ENCODE data around the gene AIRE. TPM values are rescaled to one million over a fixed set of nuclear protein-coding genes. Genes with fewer than 3 reads are reported as not detected.

AIRE gene
- total and polyA plus RNA-seq, 2 donors from 2014 or later, result 0.09 to 0.25 TPM

GRCh38 chr21:44275041-44275440, 10.6 kb upstream of the AIRE start:
- H3K27me3 ChIP-seq (ENCODE audit: control insufficient read depth, insufficient read depth, low read length), result no peaks in the 10 kb centered on the region
- DNase-seq, result peak in 1 of 5 donors; percentile 19
- no peaks in the 10 kb centered on the region for H3K4me1 ChIP-seq (ENCODE audit: control insufficient read depth in 2 of 3, insufficient read depth in 2 of 3, low read depth in 1 of 3, low read length in 3 of 3)
- no peak overlapping the region for H3K27ac ChIP-seq (ENCODE audit: low read depth in 2 of 2, low read length in 2 of 2)
- H3K36me3 ChIP-seq (ENCODE audit: control insufficient read depth in 2 of 3, insufficient read depth in 3 of 3, low read length in 3 of 3), result no peaks in the 10 kb centered on the region
- H3K9me3 ChIP-seq (ENCODE audit: control insufficient read depth in 2 of 3, insufficient read depth in 1 of 3, low read length in 3 of 3), result no peaks in the 10 kb centered on the region
- no peak overlapping the region for H3K9ac ChIP-seq (ENCODE audit: low read length in 3 of 3)
- H3K4me3 ChIP-seq (ENCODE audit: low read length in 3 of 3), result no peak overlapping the region
- TF ChIP-seq CTCF (IDR thresholded peaks at IDR 0.05; ENCODE audit: borderline replicate concordance, extremely low read depth, insufficient read depth), result no peak
- no peak for FAIRE-seq
- intact Hi-C loops (cut with DNase I), result no loop called here

GRCh38 chr21:44279354-44280260, 6.1 kb upstream of the AIRE start:
- Histone ChIP-seq H3K4me3 (ENCODE audit: low read length in 3 of 3) (no peak overlapping the region), H3K27me3 (ENCODE audit: control insufficient read depth, insufficient read depth, low read length) (no peaks in the 10 kb centered on the region), H3K27ac (ENCODE audit: low read depth in 2 of 2, low read length in 2 of 2) (no peak overlapping the region), H3K36me3 (ENCODE audit: control insufficient read depth in 2 of 3, insufficient read depth in 3 of 3, low read length in 3 of 3) (no peaks in the 10 kb centered on the region), H3K9me3 (ENCODE audit: control insufficient read depth in 2 of 3, insufficient read depth in 1 of 3, low read length in 3 of 3) (no peaks in the 10 kb centered on the region), H3K9ac (ENCODE audit: low read length in 3 of 3) (no peak overlapping the region), H3K4me1 (ENCODE audit: control insufficient read depth in 2 of 3, insufficient read depth in 2 of 3, low read depth in 1 of 3, low read length in 3 of 3) (no peaks in the 10 kb centered on the region)
- DNase-seq (peak in 2 of 5 donors; percentile 36 to 62), FAIRE-seq (no peak)
- no peak for TF ChIP-seq CTCF (IDR thresholded peaks at IDR 0.05; ENCODE audit: borderline replicate concordance, extremely low read depth, insufficient read depth)
- intact Hi-C loops (cut with DNase I), result no loop called here

GRCh38 chr21:44281801-44282200, 3.9 kb upstream of the AIRE start:
- no peaks in the 10 kb centered on the region for H3K27me3 ChIP-seq (ENCODE audit: control insufficient read depth, insufficient read depth, low read length)
- no peaks in the 10 kb centered on the region for H3K4me1 ChIP-seq (ENCODE audit: control insufficient read depth in 2 of 3, insufficient read depth in 2 of 3, low read depth in 1 of 3, low read length in 3 of 3)
- no peak overlapping the region for H3K9ac ChIP-seq (ENCODE audit: low read length in 3 of 3)
- no peaks in the 10 kb centered on the region for H3K9me3 ChIP-seq (ENCODE audit: control insufficient read depth in 2 of 3, insufficient read depth in 1 of 3, low read length in 3 of 3)
- intact Hi-C loops (cut with DNase I), result no loop called here
- TF ChIP-seq CTCF (IDR thresholded peaks at IDR 0.05; ENCODE audit: borderline replicate concordance, extremely low read depth, insufficient read depth), result no peak
- no peak overlapping the region for H3K27ac ChIP-seq (ENCODE audit: low read depth in 2 of 2, low read length in 2 of 2)
- FAIRE-seq, result no peak
- no peaks in the 10 kb centered on the region for H3K36me3 ChIP-seq (ENCODE audit: control insufficient read depth in 2 of 3, insufficient read depth in 3 of 3, low read length in 3 of 3)
- DNase-seq, result peak in 1 of 5 donors; percentile 51
- H3K4me3 ChIP-seq (ENCODE audit: low read length in 3 of 3), result no peak overlapping the region
